IMR-90 (cell line): Measurements from ENCODE around the gene MSH4. TPM values are rescaled to one million over a fixed set of nuclear protein-coding genes. Genes with fewer than 3 reads are reported as not detected.

Experiments
- ATAC-seq: fragments of 200-7000 bp; cut with Tn5 transposase; 2 replicates; pipeline ENCODE4 v1.9.1; 2020; ENCODE audit warnings: low read depth, mild to moderate bottlenecking, moderate library complexity
- BruUV-seq: library from RNA; stranded (reverse); fragments of 400-500 nt; replicated peaks from 2 replicates; lab custom pipeline; 2021; lab: Mats Ljungman, UMichigan
- CTCF ChIA-PET: fragments of 300-600 bp; formaldehyde crosslinking; extraction: SDS; loops from one replicate; lab custom pipeline; 2021; ENCODE audit warnings: antibody characterized with exemption; lab: Yijun Ruan, JAX
- POLR2A ChIA-PET: fragments of 300-600 bp; sonication (Branson Sonifier 250); formaldehyde crosslinking; loops from one replicate; lab custom pipeline; 2022; ENCODE audit warnings: antibody characterized with exemption; ENCODE audit not compliant: unreplicated experiment; lab: Charles Lee
- DNase-seq: peaks from one replicate; pipeline ENCODE4 v3.0.0; 2013
- H2AFZ ChIP-seq: replicated peaks from 2 replicates; pipeline ENCODE3; 2013; ENCODE audit warnings: low read length, mild to moderate bottlenecking; ENCODE audit not compliant: poor library complexity
- H2AK5ac ChIP-seq: 2 replicates; pipeline ENCODE4 v1.6.1; 2013; ENCODE audit warnings: low read depth, low read length, inconsistent platforms
- H2AK9ac ChIP-seq: replicated peaks from 2 replicates; pipeline ENCODE3; 2013; ENCODE audit warnings: mild to moderate bottlenecking, low read depth, low read length, moderate library complexity; ENCODE audit not compliant: poor library complexity
- H2BK120ac ChIP-seq: 2 replicates; pipeline ENCODE4 v1.6.1; 2013; ENCODE audit warnings: low read depth, low read length, inconsistent platforms
- H2BK15ac ChIP-seq: 3 replicates; pipeline ENCODE4 v1.6.1; 2013; ENCODE audit warnings: low read depth, low read length, inconsistent platforms
- H2BK20ac ChIP-seq: 2 replicates; pipeline ENCODE4 v1.6.1; 2013; ENCODE audit warnings: low read depth, mild to moderate bottlenecking, inconsistent platforms, low read length, moderate library complexity
- H2BK5ac ChIP-seq: 2 replicates; pipeline ENCODE4 v1.6.1; 2013; ENCODE audit warnings: mild to moderate bottlenecking, low read depth, low read length, inconsistent platforms; ENCODE audit not compliant: poor library complexity, severe bottlenecking
- H3K14ac ChIP-seq: replicated peaks from 2 replicates; pipeline ENCODE4 v1.6.1; 2013; ENCODE audit warnings: low read depth, low read length, inconsistent platforms
- H3K18ac ChIP-seq: 2 replicates; pipeline ENCODE4 v1.6.1; 2013; ENCODE audit warnings: low read depth, low read length, control low read depth
- H3K23ac ChIP-seq: 2 replicates; pipeline ENCODE4 v1.6.1; 2013; ENCODE audit warnings: low read depth, low read length, inconsistent platforms
- H3K27ac ChIP-seq: 2 replicates; pipeline ENCODE4 v1.5.1; 2013; ENCODE audit warnings: mild to moderate bottlenecking, control low read depth, low read length; ENCODE audit not compliant: insufficient read depth
- H3K27me3 ChIP-seq: 2 replicates; pipeline ENCODE4 v1.6.1; 2013; ENCODE audit warnings: low read length; ENCODE audit not compliant: control insufficient read depth, insufficient read depth
- H3K36me3 ChIP-seq: 2 replicates; pipeline ENCODE4 v1.6.1; 2013; ENCODE audit warnings: low read length, mixed read lengths; ENCODE audit not compliant: control insufficient read depth, insufficient read depth
- H3K4ac ChIP-seq: 2 replicates; pipeline ENCODE4 v1.6.1; 2013; ENCODE audit warnings: low read depth, low read length, inconsistent platforms
- H3K4me1 ChIP-seq: 2 replicates; pipeline ENCODE4 v1.6.1; 2013; ENCODE audit warnings: low read length, mixed read lengths; ENCODE audit not compliant: control insufficient read depth, insufficient read depth
- H3K4me2 ChIP-seq: 2 replicates; pipeline ENCODE4 v1.6.1; 2013; ENCODE audit warnings: low read depth, mild to moderate bottlenecking, control low read depth, low read length, moderate library complexity
- H3K4me3 ChIP-seq: 2 replicates; pipeline ENCODE4 v1.5.1; 2013; ENCODE audit warnings: low read depth, mild to moderate bottlenecking, control low read depth, low read length, moderate library complexity; ENCODE audit not compliant: insufficient read depth
- H3K56ac ChIP-seq: 2 replicates; pipeline ENCODE4 v1.6.1; 2013; ENCODE audit warnings: low read length, inconsistent platforms; ENCODE audit not compliant: insufficient read depth; ENCODE audit errors: extremely low read depth
- H3K79me1 ChIP-seq, 2 experiments: 2 replicates each; pipeline ENCODE4 v1.6.1; 2013; ENCODE audit warnings: low read length in 2 of 2, inconsistent platforms in 1 of 2, low read depth in 1 of 2
- H3K9ac ChIP-seq: 2 replicates; pipeline ENCODE4 v1.6.1; 2013; ENCODE audit warnings: low read depth, low read length, control low read depth
- H3K9me1 ChIP-seq: 2 replicates; pipeline ENCODE4 v1.6.1; 2013; ENCODE audit warnings: low read length, inconsistent platforms; ENCODE audit not compliant: insufficient read depth
- H3K9me3 ChIP-seq: 2 replicates; pipeline ENCODE4 v1.6.1; 2013; ENCODE audit warnings: low read length; ENCODE audit not compliant: control insufficient read depth, insufficient read depth
- H4K20me1 ChIP-seq: 2 replicates; pipeline ENCODE4 v1.6.1; 2013; ENCODE audit warnings: low read length, inconsistent platforms; ENCODE audit not compliant: insufficient read depth
- H4K5ac ChIP-seq: 2 replicates; pipeline ENCODE4 v1.6.1; 2013; ENCODE audit warnings: mild to moderate bottlenecking, low read depth, low read length, control low read depth
- H4K8ac ChIP-seq, 2 experiments: 2 replicates each; pipeline ENCODE4 v1.6.1; 2013; ENCODE audit warnings: low read depth in 2 of 2, low read length in 2 of 2, control low read depth in 1 of 2, inconsistent platforms in 1 of 2
- H4K91ac ChIP-seq: 2 replicates; pipeline ENCODE4 v1.6.1; 2013; ENCODE audit warnings: low read depth, low read length, inconsistent platforms; ENCODE audit not compliant: insufficient read depth
- BHLHE40 ChIP-seq: fragments of 150-350 bp; IDR thresholded peaks from 2 replicates; pipeline ENCODE4 v1.6.1; 2016; ENCODE audit warnings: mild to moderate bottlenecking, low read depth, low read length
- CEBPB ChIP-seq: IDR thresholded peaks from 2 replicates; pipeline ENCODE4 v1.6.1; 2012; ENCODE audit warnings: low read depth, low read length, improper control_type of control experiment
- CHD1 ChIP-seq: IDR thresholded peaks from 2 replicates; pipeline ENCODE4 v1.6.1; 2012; ENCODE audit warnings: low read depth, low read length, improper control_type of control experiment
- FOS ChIP-seq: fragments of 150-350 bp; IDR thresholded peaks from 2 replicates; pipeline ENCODE4 v1.6.1; 2016; ENCODE audit warnings: low read depth, low read length
- MAZ ChIP-seq: IDR thresholded peaks from 2 replicates; pipeline ENCODE4 v1.6.1; 2012; ENCODE audit warnings: low read depth, mild to moderate bottlenecking, low read length, improper control_type of control experiment, moderate library complexity, borderline replicate concordance
- MXI1 ChIP-seq: IDR thresholded peaks from 2 replicates; pipeline ENCODE4 v1.6.1; 2012; ENCODE audit warnings: low read depth, mild to moderate bottlenecking, low read length, moderate library complexity, borderline replicate concordance
- NFE2L2 ChIP-seq: fragments of 150-350 bp; IDR thresholded peaks from 2 replicates; pipeline ENCODE4 v1.6.1; 2016; ENCODE audit warnings: low read depth, mild to moderate bottlenecking, low read length
- RCOR1 ChIP-seq: IDR thresholded peaks from 2 replicates; pipeline ENCODE4 v1.6.1; 2012; ENCODE audit warnings: mild to moderate bottlenecking, low read length, improper control_type of control experiment; ENCODE audit not compliant: insufficient replicate concordance
- RFX5 ChIP-seq: IDR thresholded peaks from 2 replicates; pipeline ENCODE4 v1.8.0; 2012; ENCODE audit warnings: low read depth, mild to moderate bottlenecking, low read length, moderate library complexity
- WGBS, 2 experiments: methylation state at CpG; one replicate each; pipeline versions ENCODE4 v1.1.5 to v1.1.7; 2013; ENCODE audit warnings: missing lambda C conversion rate in 2 of 2; ENCODE audit not compliant: insufficient read length in 1 of 2; ENCODE audit errors: extremely low coverage in 2 of 2; 5-methylcytosine and 5-hydroxymethylcytosine counted together
- dilution Hi-C: fragments of 300-500 bp; cut with HindIII; formaldehyde crosslinking; loops from one replicate; pipeline ENCODE4 v1.14.3; 2018; ENCODE audit warnings: low sequenced_read_pairs; ENCODE audit not compliant: unreplicated experiment
- in situ Hi-C: fragments of 300-500 bp; cut with MboI; formaldehyde crosslinking; loops from 3 replicates; pipeline ENCODE4 v1.14.3; 2019; ENCODE audit warnings: low sequenced_read_pairs, inconsistent platforms, mixed read lengths
- intact Hi-C: fragments of 100-400 bp; cut with micrococcal nuclease; formaldehyde crosslinking; loops from 2 replicates; pipeline ENCODE4 v1.10.0; 2022
- polyA plus RNA-seq, 3 experiments: library from polyadenylated mRNA; depleted of rRNA; stranded (reverse); fragments of >200 nt; gene quantifications; 2 replicates each; pipeline ENCODE4 v1.2.3, GENCODE V29; 2012; ENCODE audit warnings: low replicate concordance in 1 of 3
- total RNA-seq: library from RNA; depleted of rRNA; stranded (reverse); fragments of >200 nt; gene quantifications from 2 replicates; pipeline ENCODE4 v1.2.3, GENCODE V29; 2012
- TF ChIP-seq, protein P1 (sequence below): fragments of 150-350 bp; IDR thresholded peaks from 2 replicates; pipeline ENCODE4 v1.6.1; 2017; ENCODE audit warnings: mild to moderate bottlenecking, antibody characterized with exemption, low read length, low read depth
- TF ChIP-seq, protein P2 (sequence below): conservative IDR thresholded peaks from 2 replicates; pipeline ENCODE4 v1.5.1; 2012; ENCODE audit warnings: mild to moderate bottlenecking, low read depth, low read length, improper control_type of control experiment

MSH4 gene
- total and polyA plus RNA-seq, 2 of the 4 experiments (the other 2 are of a cell fraction), result under 0.01 to 0.02 TPM

DNA sequence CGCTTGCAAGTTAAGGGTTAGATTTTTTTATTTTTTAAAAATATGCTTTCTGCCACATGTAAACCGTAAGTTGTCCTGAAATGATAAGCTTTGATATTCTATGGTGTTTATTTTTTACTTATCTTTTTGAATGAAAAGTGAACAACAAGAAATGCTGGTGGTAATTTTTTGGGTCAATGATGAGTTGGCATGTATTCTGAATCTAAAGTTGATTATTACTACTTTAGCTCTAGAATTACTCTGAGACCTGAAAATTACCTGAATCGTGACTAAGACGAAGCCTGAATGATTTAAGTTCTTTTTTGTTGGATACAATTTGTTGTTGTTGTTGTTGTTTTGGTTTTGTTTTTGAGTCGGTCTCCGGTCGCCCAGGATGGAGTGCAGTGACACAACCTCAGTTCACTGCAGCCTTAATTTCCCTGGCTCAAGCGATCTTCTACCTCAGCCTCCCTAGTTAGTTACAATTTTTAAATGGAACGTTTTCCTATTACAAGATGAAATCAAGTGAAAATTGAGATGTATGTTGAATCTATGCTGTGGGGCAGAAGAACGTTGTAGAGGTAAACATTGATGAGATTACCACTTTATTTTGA is 9.7 kb upstream of the MSH4 start:
- intact Hi-C loops, result loop anchor here (1.0 to 2.0 kb wide), 2 partner anchors 22 to 63 kb away; partner anchors contain the start of gene ACADM
- ChIA-PET POLR2A (no interaction called here), CTCF (no interaction called here)

More for the DNA sequence above, 9.7 kb upstream of the MSH4 start:
- Histone ChIP-seq H2AK5ac (no peak overlapping the region), H2BK5ac (peak overlapping the region; percentile 84), H3K4me1 (peaks cover 2% of the 10 kb centered on the region; the same call in 1 of the 2 replicates), H3K18ac (no peak overlapping the region), H3K4me3 (peak overlapping the region; percentile 57), H3K23ac (peak overlapping the region; percentile 96; the same call in 1 of the 2 replicates), H3K27me3 (no peaks in the 10 kb centered on the region), H4K5ac (no peak overlapping the region), H3K14ac (peak overlapping the region; percentile 94; the same call in 1 of the 2 replicates), H4K20me1 (peaks cover 45% of the 10 kb centered on the region), H3K9me3 (no peaks in the 10 kb centered on the region), H2BK15ac (no peak overlapping the region), H3K36me3 (peaks cover 11% of the 10 kb centered on the region), H2AFZ (no peak overlapping the region), H3K4me2 (peak overlapping the region; percentile 47), H3K9me1 (0 out of 2 replicates have a peak, but pooled peaks cover 2% of the 10 kb centered on the region), H2BK20ac (no peak overlapping the region), H3K79me1 (peaks cover 5 to 17% of the 10 kb centered on the region in 2 experiments; a peak in 2 of 4 replicates), H2AK9ac (no peak overlapping the region), H3K56ac (peak overlapping the region; percentile 97; the same call in 1 of the 2 replicates), H3K9ac (peak overlapping the region; percentile 96), H3K27ac (peak overlapping the region; percentile 39), H4K91ac (no peak overlapping the region), H3K4ac (no peak overlapping the region), H2BK120ac (no peak overlapping the region), H4K8ac (no peak overlapping the region)
- dilution Hi-C loops (no loop called here), in situ Hi-C loops (loop anchor here (10.0 kb wide), 1 partner anchor 62 kb away; the partner anchor contains the start of gene ACADM)
- BruUV-seq, result no TSS peak
- ATAC-seq (no peak), DNase-seq (no peak)
- WGBS, 2 experiments, result no CpG with 5 or more reads among the region's 10 CpGs
- TF ChIP-seq NFE2L2 (no peak), CHD1 (no peak), RFX5 (no peak), MAZ (no peak), CEBPB (no peak), RCOR1 (no peak), MXI1 (no peak), BHLHE40 (no peak), FOS (no peak)
- TF ChIP-seq, protein P1, sequence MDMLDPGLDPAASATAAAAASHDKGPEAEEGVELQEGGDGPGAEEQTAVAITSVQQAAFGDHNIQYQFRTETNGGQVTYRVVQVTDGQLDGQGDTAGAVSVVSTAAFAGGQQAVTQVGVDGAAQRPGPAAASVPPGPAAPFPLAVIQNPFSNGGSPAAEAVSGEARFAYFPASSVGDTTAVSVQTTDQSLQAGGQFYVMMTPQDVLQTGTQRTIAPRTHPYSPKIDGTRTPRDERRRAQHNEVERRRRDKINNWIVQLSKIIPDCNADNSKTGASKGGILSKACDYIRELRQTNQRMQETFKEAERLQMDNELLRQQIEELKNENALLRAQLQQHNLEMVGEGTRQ, result no peak
- TF ChIP-seq, protein P2, sequence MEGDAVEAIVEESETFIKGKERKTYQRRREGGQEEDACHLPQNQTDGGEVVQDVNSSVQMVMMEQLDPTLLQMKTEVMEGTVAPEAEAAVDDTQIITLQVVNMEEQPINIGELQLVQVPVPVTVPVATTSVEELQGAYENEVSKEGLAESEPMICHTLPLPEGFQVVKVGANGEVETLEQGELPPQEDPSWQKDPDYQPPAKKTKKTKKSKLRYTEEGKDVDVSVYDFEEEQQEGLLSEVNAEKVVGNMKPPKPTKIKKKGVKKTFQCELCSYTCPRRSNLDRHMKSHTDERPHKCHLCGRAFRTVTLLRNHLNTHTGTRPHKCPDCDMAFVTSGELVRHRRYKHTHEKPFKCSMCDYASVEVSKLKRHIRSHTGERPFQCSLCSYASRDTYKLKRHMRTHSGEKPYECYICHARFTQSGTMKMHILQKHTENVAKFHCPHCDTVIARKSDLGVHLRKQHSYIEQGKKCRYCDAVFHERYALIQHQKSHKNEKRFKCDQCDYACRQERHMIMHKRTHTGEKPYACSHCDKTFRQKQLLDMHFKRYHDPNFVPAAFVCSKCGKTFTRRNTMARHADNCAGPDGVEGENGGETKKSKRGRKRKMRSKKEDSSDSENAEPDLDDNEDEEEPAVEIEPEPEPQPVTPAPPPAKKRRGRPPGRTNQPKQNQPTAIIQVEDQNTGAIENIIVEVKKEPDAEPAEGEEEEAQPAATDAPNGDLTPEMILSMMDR, result no peak
